Measurements from ENCODE around the gene MSL2. TPM values are rescaled to one million over a fixed set of nuclear protein-coding genes. Genes with fewer than 3 reads are reported as not detected.
"Not testable (repeated sequence)": the region's sequence is repeated elsewhere in the genome, so short reads cannot be mapped to it uniquely, and the experiment has no call there.

MSL2 gene
- total and polyA plus RNA-seq, 2 of the 4 experiments (the other 2 are of a cell fraction), result 7.1 to 13.6 TPM

DNA sequence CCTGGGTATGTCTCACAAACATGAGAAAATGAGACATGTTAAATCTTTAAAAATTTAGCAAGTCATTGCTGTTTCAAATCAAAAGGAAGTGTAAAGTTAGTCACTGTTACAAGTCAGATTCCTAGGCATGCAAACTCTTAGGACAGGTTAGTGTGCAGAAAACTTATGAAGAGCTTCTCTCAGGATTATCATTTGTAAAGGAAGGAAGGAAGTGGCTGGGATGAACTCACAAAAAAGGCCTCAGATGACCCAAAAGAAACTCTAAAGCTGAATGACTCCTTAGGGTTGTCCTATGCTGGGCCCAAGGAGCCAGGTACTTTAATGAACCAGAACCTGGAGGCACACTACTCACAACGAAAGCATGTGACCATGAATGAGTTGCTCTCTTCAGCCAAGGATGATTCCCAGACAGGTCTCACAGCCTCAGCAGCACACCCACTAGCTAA is 25.0 kb downstream of the MSL2 start:
- no TSS peak for BruUV-seq (replicated peaks)
- no peak overlapping the region for H2AK5ac ChIP-seq (ENCODE audit: low read depth, low read length)
- H3K9me3 ChIP-seq (ENCODE audit: control insufficient read depth, insufficient read depth, low read length), result no peaks in the 10 kb centered on the region
- H3K9me1 ChIP-seq (ENCODE audit: insufficient read depth, low read length), result peaks cover 2% of the 10 kb centered on the region; the same call in 1 of the 2 replicates
- H3K4me3 ChIP-seq (ENCODE audit: insufficient read depth, low read depth, low read length), result no peak overlapping the region
- H2BK15ac ChIP-seq (ENCODE audit: low read depth, low read length), result no peak overlapping the region
- H2BK5ac ChIP-seq (ENCODE audit: low read depth, low read length, poor library complexity, severe bottlenecking), result no peak overlapping the region
- 0 out of 2 replicates have a peak overlapping the region, but pooled peaks have one; percentile 31 for H3K4me2 ChIP-seq (ENCODE audit: low read depth, low read length)
- H4K91ac ChIP-seq (ENCODE audit: insufficient read depth, low read depth, low read length), result no peak overlapping the region
- POLR2A ChIA-PET (ENCODE audit: unreplicated experiment), result no interaction called here
- H2BK120ac ChIP-seq (ENCODE audit: low read depth, low read length), result no peak overlapping the region
- H3K27me3 ChIP-seq (ENCODE audit: control insufficient read depth, insufficient read depth, low read length), result no peaks in the 10 kb centered on the region
- H3K23ac ChIP-seq (ENCODE audit: low read depth, low read length), result 0 out of 2 replicates have a peak overlapping the region, but pooled peaks have one; percentile 29
- H3K4ac ChIP-seq (ENCODE audit: low read depth, low read length), result no peak overlapping the region
- H4K5ac ChIP-seq (ENCODE audit: low read depth, low read length), result no peak overlapping the region
- no peak overlapping the region for H4K8ac ChIP-seq (ENCODE audit: low read depth in 2 of 2, low read length in 2 of 2)
- ATAC-seq (ENCODE audit: low read depth) (peak; percentile 35; the same call in 1 of the 2 replicates), DNase-seq (peak; percentile 36)
- in situ Hi-C loops (cut with MboI; ENCODE audit: low sequenced_read_pairs), result no loop called here
- no peak overlapping the region for H2BK20ac ChIP-seq (ENCODE audit: low read depth, low read length)
- no peak overlapping the region for H3K56ac ChIP-seq (ENCODE audit: extremely low read depth, insufficient read depth, low read length)
- CTCF ChIA-PET, result interaction anchor here (1.4 kb wide), 1 partner anchor 10 kb away, joined by 4 read pairs; no protein-coding TSS in a partner anchor
- H3K9ac ChIP-seq (ENCODE audit: low read depth, low read length), result no peak overlapping the region
- TF ChIP-seq POLR2A (IDR thresholded peaks at IDR 0.05; ENCODE audit: low read depth, low read length), result no peak
- no peak for TF ChIP-seq RAD21 (IDR thresholded peaks at IDR 0.05; ENCODE audit: low read length)
- TF ChIP-seq NFE2L2 (IDR thresholded peaks at IDR 0.05; ENCODE audit: low read depth, low read length), result peak; percentile 75
- TF ChIP-seq BHLHE40 (IDR thresholded peaks at IDR 0.05; ENCODE audit: low read depth, low read length), result no peak
- TF ChIP-seq, protein P1, sequence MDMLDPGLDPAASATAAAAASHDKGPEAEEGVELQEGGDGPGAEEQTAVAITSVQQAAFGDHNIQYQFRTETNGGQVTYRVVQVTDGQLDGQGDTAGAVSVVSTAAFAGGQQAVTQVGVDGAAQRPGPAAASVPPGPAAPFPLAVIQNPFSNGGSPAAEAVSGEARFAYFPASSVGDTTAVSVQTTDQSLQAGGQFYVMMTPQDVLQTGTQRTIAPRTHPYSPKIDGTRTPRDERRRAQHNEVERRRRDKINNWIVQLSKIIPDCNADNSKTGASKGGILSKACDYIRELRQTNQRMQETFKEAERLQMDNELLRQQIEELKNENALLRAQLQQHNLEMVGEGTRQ (IDR thresholded peaks at IDR 0.05; ENCODE audit: low read depth, low read length), result no peak
- H4K20me1 ChIP-seq (ENCODE audit: insufficient read depth, low read length), result peaks cover 98% of the 10 kb centered on the region
- H2AK9ac ChIP-seq (replicated peaks; ENCODE audit: low read depth, low read length, poor library complexity), result no peak overlapping the region
- H3K36me3 ChIP-seq (ENCODE audit: control insufficient read depth, insufficient read depth, low read length), result no peaks in the 10 kb centered on the region
- no peak overlapping the region for H3K27ac ChIP-seq (ENCODE audit: insufficient read depth, low read length)
- H2AFZ ChIP-seq (replicated peaks; ENCODE audit: low read length, poor library complexity), result no peak overlapping the region
- dilution Hi-C loops (cut with HindIII; ENCODE audit: low sequenced_read_pairs, unreplicated experiment), result no loop called here
- intact Hi-C loops (cut with micrococcal nuclease), result no loop called here
- no CpG with 5 or more reads among the region's 1 CpG for WGBS, 2 experiments (ENCODE audit: extremely low coverage in 2 of 2, insufficient read length in 1 of 2)
- H3K79me1 ChIP-seq (ENCODE audit: low read depth in 1 of 2, low read length in 2 of 2), result peaks cover 0 to 47% of the 10 kb centered on the region in 2 experiments; a peak in 2 of 4 replicates
- H3K14ac ChIP-seq (replicated peaks; ENCODE audit: low read depth, low read length), result no peak overlapping the region
- no peak overlapping the region for H3K18ac ChIP-seq (ENCODE audit: low read depth, low read length)
- peaks cover 5% of the 10 kb centered on the region; the same call in 1 of the 2 replicates for H3K4me1 ChIP-seq (ENCODE audit: control insufficient read depth, insufficient read depth, low read length)

DNA sequence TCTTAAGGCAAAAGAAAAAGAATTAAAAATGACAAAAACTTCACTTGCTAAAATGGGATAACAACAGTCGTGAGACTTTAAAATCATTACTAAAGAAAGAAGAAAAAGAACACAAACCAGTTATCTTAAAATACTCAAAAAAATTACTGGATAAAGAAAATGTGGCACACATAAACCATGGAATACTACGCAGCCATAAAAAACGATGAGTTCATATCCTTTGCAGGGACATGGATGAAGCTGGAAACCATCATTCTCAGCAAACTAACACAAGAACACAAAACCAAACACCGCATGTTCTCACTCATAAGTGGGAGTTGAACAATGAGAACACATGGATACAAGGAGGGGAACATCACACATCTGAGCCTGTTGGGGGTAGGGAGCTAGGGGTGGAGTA is 27.9 kb downstream of the MSL2 start:
- H3K27me3 ChIP-seq (ENCODE audit: control insufficient read depth, insufficient read depth, low read length); H3K36me3 ChIP-seq (ENCODE audit: control insufficient read depth, insufficient read depth, low read length); H3K4me3 ChIP-seq (ENCODE audit: insufficient read depth, low read depth, low read length); H3K9me1 ChIP-seq (ENCODE audit: insufficient read depth, low read length); H2BK20ac ChIP-seq (ENCODE audit: low read depth, low read length); H3K4me2 ChIP-seq (ENCODE audit: low read depth, low read length); H3K9ac ChIP-seq (ENCODE audit: low read depth, low read length); H2BK15ac ChIP-seq (ENCODE audit: low read depth, low read length); H3K23ac ChIP-seq (ENCODE audit: low read depth, low read length); H3K27ac ChIP-seq (ENCODE audit: insufficient read depth, low read length); H2AFZ ChIP-seq (replicated peaks; ENCODE audit: low read length, poor library complexity); H2AK5ac ChIP-seq (ENCODE audit: low read depth, low read length); H3K4ac ChIP-seq (ENCODE audit: low read depth, low read length); ATAC-seq (ENCODE audit: low read depth); H3K4me1 ChIP-seq (ENCODE audit: control insufficient read depth, insufficient read depth, low read length); BruUV-seq (replicated peaks); in situ Hi-C loops (cut with MboI; ENCODE audit: low sequenced_read_pairs); H4K8ac ChIP-seq (ENCODE audit: low read depth in 2 of 2, low read length in 2 of 2); H3K9me3 ChIP-seq (ENCODE audit: control insufficient read depth, insufficient read depth, low read length); H3K18ac ChIP-seq (ENCODE audit: low read depth, low read length); POLR2A ChIA-PET (ENCODE audit: unreplicated experiment); intact Hi-C loops (cut with micrococcal nuclease); H2AK9ac ChIP-seq (replicated peaks; ENCODE audit: low read depth, low read length, poor library complexity); DNase-seq; H3K56ac ChIP-seq (ENCODE audit: extremely low read depth, insufficient read depth, low read length); H2BK5ac ChIP-seq (ENCODE audit: low read depth, low read length, poor library complexity, severe bottlenecking); H4K91ac ChIP-seq (ENCODE audit: insufficient read depth, low read depth, low read length); H3K14ac ChIP-seq (replicated peaks; ENCODE audit: low read depth, low read length); dilution Hi-C loops (cut with HindIII; ENCODE audit: low sequenced_read_pairs, unreplicated experiment); H4K5ac ChIP-seq (ENCODE audit: low read depth, low read length); H2BK120ac ChIP-seq (ENCODE audit: low read depth, low read length): not testable (repeated sequence)
- Histone ChIP-seq H3K79me1 (ENCODE audit: low read depth in 1 of 2, low read length in 2 of 2) (peaks cover 4 to 39% of the 10 kb centered on the region in 2 experiments; a peak in 2 of 4 replicates), H4K20me1 (ENCODE audit: insufficient read depth, low read length) (peaks cover 93% of the 10 kb centered on the region)
- no CpG with 5 or more reads among the region's 4 CpGs for WGBS, 2 experiments (ENCODE audit: extremely low coverage in 2 of 2, insufficient read length in 1 of 2)
- CTCF ChIA-PET, result interaction anchor here (0.7 kb wide), 1 partner anchor 31 kb away, joined by 3 read pairs; no protein-coding TSS in a partner anchor

All from IMR-90 (cell line).